ENCODE measurements around the gene GUSB. TPM values are rescaled to one million over a fixed set of nuclear protein-coding genes. Genes with fewer than 3 reads are reported as not detected.
A peak's percentile ranks its signal among the peaks of the same experiment; 100 is the strongest.

Gene GUSB
- total and polyA plus RNA-seq, 4 donors = 39.8 to 68.4 (median 55.4) TPM

DNA sequence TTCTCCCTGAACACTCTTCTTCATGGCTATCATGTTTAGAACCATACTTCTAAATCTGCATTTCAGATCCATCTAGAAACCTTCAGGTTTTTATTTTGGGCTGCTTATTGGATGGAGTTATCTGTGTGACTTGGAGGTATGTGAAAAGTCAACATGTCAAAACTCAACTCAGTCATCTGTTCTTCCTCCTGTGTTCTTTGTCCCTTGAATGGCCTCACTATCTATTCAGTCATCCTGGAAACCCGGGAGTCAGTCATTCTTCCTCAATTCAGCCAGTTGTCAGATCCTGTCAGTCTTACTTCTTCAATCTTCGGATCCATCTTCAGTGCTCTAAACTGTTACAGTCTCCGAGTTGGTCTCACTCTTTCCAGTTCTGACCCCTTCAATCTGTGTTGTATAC is 57.0 kb downstream of the GUSB start:
- DNase-seq = no peak
- no peak overlapping the region for H3K9ac ChIP-seq (ENCODE audit: insufficient read depth in 1 of 2, low read length in 2 of 2)
- no peaks in the 10 kb centered on the region for H3K27me3 ChIP-seq (ENCODE audit: control insufficient read depth in 3 of 3, insufficient read depth in 3 of 3, low read length in 2 of 3)
- 73 to 84% methylated on average over 3 of the region's 3 CpGs for WGBS, 2 donors
- H3K9me3 ChIP-seq (ENCODE audit: control insufficient read depth in 4 of 4, insufficient read depth in 3 of 4, low read length in 3 of 4) = no peaks in the 10 kb centered on the region
- TF ChIP-seq, protein P1, sequence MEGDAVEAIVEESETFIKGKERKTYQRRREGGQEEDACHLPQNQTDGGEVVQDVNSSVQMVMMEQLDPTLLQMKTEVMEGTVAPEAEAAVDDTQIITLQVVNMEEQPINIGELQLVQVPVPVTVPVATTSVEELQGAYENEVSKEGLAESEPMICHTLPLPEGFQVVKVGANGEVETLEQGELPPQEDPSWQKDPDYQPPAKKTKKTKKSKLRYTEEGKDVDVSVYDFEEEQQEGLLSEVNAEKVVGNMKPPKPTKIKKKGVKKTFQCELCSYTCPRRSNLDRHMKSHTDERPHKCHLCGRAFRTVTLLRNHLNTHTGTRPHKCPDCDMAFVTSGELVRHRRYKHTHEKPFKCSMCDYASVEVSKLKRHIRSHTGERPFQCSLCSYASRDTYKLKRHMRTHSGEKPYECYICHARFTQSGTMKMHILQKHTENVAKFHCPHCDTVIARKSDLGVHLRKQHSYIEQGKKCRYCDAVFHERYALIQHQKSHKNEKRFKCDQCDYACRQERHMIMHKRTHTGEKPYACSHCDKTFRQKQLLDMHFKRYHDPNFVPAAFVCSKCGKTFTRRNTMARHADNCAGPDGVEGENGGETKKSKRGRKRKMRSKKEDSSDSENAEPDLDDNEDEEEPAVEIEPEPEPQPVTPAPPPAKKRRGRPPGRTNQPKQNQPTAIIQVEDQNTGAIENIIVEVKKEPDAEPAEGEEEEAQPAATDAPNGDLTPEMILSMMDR (IDR thresholded peaks at IDR 0.05; ENCODE audit: control extremely low read depth, extremely low read depth) = no peak
- H3K36me3 ChIP-seq (ENCODE audit: control insufficient read depth in 4 of 4, insufficient read depth in 4 of 4, low read length in 4 of 4) = peaks cover 0 to 2% (median 0%) of the 10 kb centered on the region in 4 donors
- ATAC-seq (ENCODE audit: insufficient read depth, low FRiP score) = no peak
- H3K4me1 ChIP-seq (ENCODE audit: control insufficient read depth in 5 of 5, insufficient read depth in 5 of 5, low read length in 5 of 5) = peaks cover 0 to 18% (median 3%) of the 10 kb centered on the region in 5 donors
- no peak overlapping the region for H3K27ac ChIP-seq (ENCODE audit: low read depth in 1 of 2, low read length in 1 of 2)
- H3K4me3 ChIP-seq = no peak overlapping the region

- Histone ChIP-seq H3K9me3 (ENCODE audit: control insufficient read depth in 4 of 4, insufficient read depth in 3 of 4, low read length in 3 of 4) (no peaks in the 10 kb centered on the region), H3K4me3 (no peak overlapping the region), H3K4me1 (ENCODE audit: control insufficient read depth in 5 of 5, insufficient read depth in 5 of 5, low read length in 5 of 5) (peaks cover 0 to 18% (median 3%) of the 10 kb centered on the region in 5 donors), H3K27ac (ENCODE audit: low read depth in 1 of 2, low read length in 1 of 2) (no peak overlapping the region), H3K36me3 (ENCODE audit: control insufficient read depth in 4 of 4, insufficient read depth in 4 of 4, low read length in 4 of 4) (peaks cover 0 to 2% (median 0%) of the 10 kb centered on the region in 4 donors), H3K27me3 (ENCODE audit: control insufficient read depth in 3 of 3, insufficient read depth in 3 of 3, low read length in 2 of 3) (no peaks in the 10 kb centered on the region), H3K9ac (ENCODE audit: insufficient read depth in 1 of 2, low read length in 2 of 2) (no peak overlapping the region)
- TF ChIP-seq, protein P1 (IDR thresholded peaks at IDR 0.05; ENCODE audit: control extremely low read depth, extremely low read depth) = no peak
- ATAC-seq (ENCODE audit: insufficient read depth, low FRiP score) (no peak), DNase-seq (peak in 2 of 3 donors; percentile 37 to 44)
- 63 to 90% methylated on average over 4 of the region's 4 CpGs for WGBS, 2 donors
Observed at GRCh38 chr7:65924193-65924592, 57.8 kb downstream of the GUSB start.

- no peaks in the 10 kb centered on the region for H3K9me3 ChIP-seq (ENCODE audit: control insufficient read depth in 4 of 4, insufficient read depth in 3 of 4, low read length in 3 of 4)
- no peaks in the 10 kb centered on the region for H3K27me3 ChIP-seq (ENCODE audit: control insufficient read depth in 3 of 3, insufficient read depth in 3 of 3, low read length in 2 of 3)
- no peak overlapping the region for H3K27ac ChIP-seq (ENCODE audit: low read depth in 1 of 2, low read length in 1 of 2)
- 85 to 90% methylated on average over 4 of the region's 4 CpGs for WGBS, 2 donors
- DNase-seq (no peak), ATAC-seq (ENCODE audit: insufficient read depth, low FRiP score) (no peak)
- no peak overlapping the region for H3K9ac ChIP-seq (ENCODE audit: insufficient read depth in 1 of 2, low read length in 2 of 2)
- no peak overlapping the region for H3K4me3 ChIP-seq
- peaks cover 0 to 2% (median 0%) of the 10 kb centered on the region in 4 donors for H3K36me3 ChIP-seq (ENCODE audit: control insufficient read depth in 4 of 4, insufficient read depth in 4 of 4, low read length in 4 of 4)
- TF ChIP-seq, protein P1 (IDR thresholded peaks at IDR 0.05; ENCODE audit: control extremely low read depth, extremely low read depth) = no peak
- peaks cover 0 to 18% (median 3%) of the 10 kb centered on the region in 5 donors for H3K4me1 ChIP-seq (ENCODE audit: control insufficient read depth in 5 of 5, insufficient read depth in 5 of 5, low read length in 5 of 5)
Observed at GRCh38 chr7:65923316-65923715, 58.7 kb downstream of the GUSB start.
